DND-41 (cell line): ENCODE data around the gene NETO2.

Experiments
- ATAC-seq: fragments of 200-7000 bp; cut with Tn5 transposase; 3 replicates; pipeline ENCODE4 v1.9.1; 2021; ENCODE audit warnings: low read depth; ENCODE audit not compliant: insufficient read depth
- DNase-seq: peaks from one replicate; pipeline ENCODE4 v3.0.0-alpha.2; 2020
- H2AFZ ChIP-seq: 2 replicates; pipeline ENCODE4 v1.6.0; 2012; ENCODE audit warnings: low read depth, low read length
- H3K27ac ChIP-seq: 2 replicates; pipeline ENCODE4 v1.5.1; 2012; ENCODE audit warnings: low read length, inconsistent platforms
- H3K27me3 ChIP-seq: fragments of 200-600 bp; sonication (generic); 2 replicates; pipeline ENCODE4 v1.6.0; 2012; ENCODE audit warnings: low read length, mild to moderate bottlenecking, inconsistent platforms; ENCODE audit not compliant: insufficient read depth, poor library complexity
- H3K36me3 ChIP-seq: 2 replicates; pipeline ENCODE4 v1.5.1; 2012; ENCODE audit warnings: low read length, inconsistent platforms; ENCODE audit not compliant: insufficient read depth
- H3K4me1 ChIP-seq: 2 replicates; pipeline ENCODE4 v1.5.1; 2012; ENCODE audit warnings: mild to moderate bottlenecking, low read length; ENCODE audit not compliant: insufficient read depth
- H3K4me2 ChIP-seq: 2 replicates; pipeline ENCODE4 v1.6.0; 2012; ENCODE audit warnings: mild to moderate bottlenecking, moderate library complexity, low read length, inconsistent platforms; ENCODE audit not compliant: insufficient read depth
- H3K4me3 ChIP-seq, 2 experiments: fragments of 200-600 bp in 1 of 2; shearing (Covaris generic) in 1 of 2; 2 replicates each; pipeline ENCODE4 v1.5.1; 2012 to 2016; ENCODE audit warnings: inconsistent platforms in 2 of 2, low read length in 2 of 2, mild to moderate bottlenecking in 2 of 2, low read depth in 1 of 2, moderate library complexity in 1 of 2
- H3K79me2 ChIP-seq: 2 replicates; pipeline ENCODE4 v1.6.0; 2012; ENCODE audit warnings: low read length, inconsistent platforms; ENCODE audit not compliant: insufficient read depth
- H3K9ac ChIP-seq: 2 replicates; pipeline ENCODE4 v1.6.0; 2012; ENCODE audit warnings: low read depth, mild to moderate bottlenecking, inconsistent platforms, low read length, moderate library complexity
- H3K9me3 ChIP-seq: 2 replicates; pipeline ENCODE4 v1.5.1; 2012; ENCODE audit warnings: low read length, moderate library complexity, mild to moderate bottlenecking, inconsistent platforms; ENCODE audit not compliant: insufficient read depth, severe bottlenecking
- H4K20me1 ChIP-seq: 2 replicates; pipeline ENCODE4 v1.6.0; 2012; ENCODE audit warnings: low read length; ENCODE audit not compliant: insufficient read depth
- EZH2 ChIP-seq: IDR thresholded peaks from 3 replicates; pipeline ENCODE4 v1.6.1; 2012; ENCODE audit warnings: borderline replicate concordance, low read depth, mild to moderate bottlenecking, moderate library complexity, low read length, inconsistent platforms; ENCODE audit not compliant: severe bottlenecking
- TF ChIP-seq, protein P1 (sequence below): IDR thresholded peaks from 2 replicates; pipeline ENCODE4 v1.5.1; 2012; ENCODE audit warnings: borderline replicate concordance, low read length, moderate library complexity, mild to moderate bottlenecking; ENCODE audit not compliant: poor library complexity, severe bottlenecking; ENCODE audit errors: extremely low read depth

Gene NETO2

GRCh38 chr16:47175152-47175551, 31.4 kb upstream of the NETO2 start:
- no peaks in the 10 kb centered on the region for H3K27me3 ChIP-seq
- ATAC-seq (no peak), DNase-seq (no peak)
- H3K9ac ChIP-seq: no peak overlapping the region
- TF ChIP-seq, protein P1, sequence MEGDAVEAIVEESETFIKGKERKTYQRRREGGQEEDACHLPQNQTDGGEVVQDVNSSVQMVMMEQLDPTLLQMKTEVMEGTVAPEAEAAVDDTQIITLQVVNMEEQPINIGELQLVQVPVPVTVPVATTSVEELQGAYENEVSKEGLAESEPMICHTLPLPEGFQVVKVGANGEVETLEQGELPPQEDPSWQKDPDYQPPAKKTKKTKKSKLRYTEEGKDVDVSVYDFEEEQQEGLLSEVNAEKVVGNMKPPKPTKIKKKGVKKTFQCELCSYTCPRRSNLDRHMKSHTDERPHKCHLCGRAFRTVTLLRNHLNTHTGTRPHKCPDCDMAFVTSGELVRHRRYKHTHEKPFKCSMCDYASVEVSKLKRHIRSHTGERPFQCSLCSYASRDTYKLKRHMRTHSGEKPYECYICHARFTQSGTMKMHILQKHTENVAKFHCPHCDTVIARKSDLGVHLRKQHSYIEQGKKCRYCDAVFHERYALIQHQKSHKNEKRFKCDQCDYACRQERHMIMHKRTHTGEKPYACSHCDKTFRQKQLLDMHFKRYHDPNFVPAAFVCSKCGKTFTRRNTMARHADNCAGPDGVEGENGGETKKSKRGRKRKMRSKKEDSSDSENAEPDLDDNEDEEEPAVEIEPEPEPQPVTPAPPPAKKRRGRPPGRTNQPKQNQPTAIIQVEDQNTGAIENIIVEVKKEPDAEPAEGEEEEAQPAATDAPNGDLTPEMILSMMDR: no peak
- TF ChIP-seq EZH2: no peak
- H3K9me3 ChIP-seq: peaks cover 9% of the 10 kb centered on the region
- H3K79me2 ChIP-seq: no peaks in the 10 kb centered on the region
- no peak overlapping the region for H3K27ac ChIP-seq
- H3K36me3 ChIP-seq: no peaks in the 10 kb centered on the region
- H3K4me2 ChIP-seq: no peak overlapping the region
- H3K4me1 ChIP-seq: no peaks in the 10 kb centered on the region
- no peak overlapping the region for H3K4me3 ChIP-seq
- H2AFZ ChIP-seq: no peak overlapping the region
- no peaks in the 10 kb centered on the region for H4K20me1 ChIP-seq

DNA sequence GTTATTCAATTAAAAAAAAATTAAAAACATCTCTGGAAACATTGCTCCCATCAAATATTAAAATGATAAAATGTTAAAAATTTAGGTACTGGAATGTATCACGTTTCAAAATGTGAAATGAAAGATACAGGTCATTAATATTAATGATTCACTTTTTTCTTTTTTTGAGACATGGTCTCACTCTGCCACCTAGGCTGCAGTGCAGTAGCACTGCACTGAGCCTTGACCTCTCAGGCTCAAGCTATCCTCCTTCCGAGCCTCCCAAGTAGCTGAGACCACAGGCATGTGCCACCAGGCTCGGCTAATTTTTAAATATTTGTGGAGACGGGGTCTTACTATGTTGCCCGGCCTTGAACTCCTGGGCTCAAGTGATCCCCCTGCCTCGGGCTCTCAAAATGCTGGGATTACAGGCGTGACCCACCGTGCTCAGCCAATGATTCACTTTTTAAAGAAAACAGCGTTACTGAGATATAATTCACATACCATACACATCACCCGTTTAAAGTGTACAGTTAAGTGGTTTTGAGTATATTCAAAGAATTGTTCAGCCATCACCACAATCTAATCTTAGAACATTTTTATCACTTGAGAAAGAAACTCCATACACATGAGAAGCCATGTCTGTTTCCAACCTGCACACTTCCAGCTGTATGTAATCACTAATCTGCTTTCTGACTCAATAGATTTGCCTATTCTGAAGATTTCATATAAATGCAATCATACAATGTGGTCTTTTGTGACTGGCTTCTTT, 19.1 kb upstream of the NETO2 start:
- no peaks in the 10 kb centered on the region for H3K4me1 ChIP-seq
- no peak overlapping the region for H2AFZ ChIP-seq
- H4K20me1 ChIP-seq: no peaks in the 10 kb centered on the region
- H3K27me3 ChIP-seq: no peaks in the 10 kb centered on the region
- ATAC-seq (no peak), DNase-seq (no peak)
- H3K9ac ChIP-seq: no peak overlapping the region
- H3K9me3 ChIP-seq: no peaks in the 10 kb centered on the region
- no peak overlapping the region for H3K27ac ChIP-seq
- H3K4me2 ChIP-seq: no peak overlapping the region
- H3K79me2 ChIP-seq: no peaks in the 10 kb centered on the region
- H3K4me3 ChIP-seq: no peak overlapping the region
- TF ChIP-seq, protein P1: no peak
- TF ChIP-seq EZH2: no peak
- H3K36me3 ChIP-seq: peaks cover 12% of the 10 kb centered on the region; the same call in 1 of the 2 replicates

DNA sequence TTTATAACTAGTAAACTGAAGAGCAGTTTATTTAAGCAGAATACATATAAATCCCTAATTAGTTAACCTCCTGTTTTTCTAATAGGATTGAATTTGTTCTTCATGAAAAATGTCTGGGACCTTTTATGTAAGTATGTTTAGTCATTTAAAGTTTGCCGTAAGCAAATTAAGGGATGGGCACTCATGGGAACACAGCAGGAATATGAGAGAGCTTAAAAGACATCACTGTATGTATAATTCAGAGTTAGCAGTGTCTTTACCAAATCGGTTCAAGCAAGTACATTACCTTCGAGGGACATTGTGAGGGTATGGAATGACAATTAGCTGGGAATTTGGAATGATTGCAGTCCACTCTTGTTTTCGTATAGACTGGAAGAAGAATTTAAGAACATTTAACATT, 17.7 kb upstream of the NETO2 start:
- TF ChIP-seq, protein P1: no peak
- no peak for TF ChIP-seq EZH2
- Histone ChIP-seq H3K36me3 (peaks cover 25% of the 10 kb centered on the region; the same call in 1 of the 2 replicates), H3K4me2 (no peak overlapping the region), H4K20me1 (no peaks in the 10 kb centered on the region), H2AFZ (no peak overlapping the region), H3K4me1 (no peaks in the 10 kb centered on the region), H3K27me3 (no peaks in the 10 kb centered on the region), H3K4me3 (no peak overlapping the region), H3K27ac (no peak overlapping the region), H3K9ac (no peak overlapping the region), H3K79me2 (no peaks in the 10 kb centered on the region), H3K9me3 (no peaks in the 10 kb centered on the region)
- no peak for DNase-seq
- ATAC-seq: no peak
